HepG2 (cell line): ENCODE data around the gene KCTD6. TPM values are rescaled to one million over a fixed set of nuclear protein-coding genes. Genes with fewer than 3 reads are reported as not detected.
A peak's percentile ranks its signal among the peaks of the same experiment; 100 is the strongest.

ENCODE experiments used
- CREB3 ChIP-seq: sonication (generic); formaldehyde crosslinking; IDR thresholded peaks from 2 replicates; pipeline ENCODE4 v1.5.0; 2020; ENCODE audit warnings: missing genetic modification reagents
- HOXA7 ChIP-seq: sonication (generic); formaldehyde crosslinking; IDR thresholded peaks from 2 replicates; pipeline ENCODE4 v1.8.1; 2022; ENCODE audit warnings: mild to moderate bottlenecking, missing genetic modification reagents, moderate library complexity
- KLF13 ChIP-seq: sonication (generic); formaldehyde crosslinking; IDR thresholded peaks from 2 replicates; pipeline ENCODE4 v1.4.0; 2020; ENCODE audit warnings: mild to moderate bottlenecking, missing genetic modification reagents
- LRRFIP1 ChIP-seq: sonication (generic); formaldehyde crosslinking; conservative IDR thresholded peaks from 2 replicates; pipeline ENCODE4 v1.4.0; 2020; ENCODE audit warnings: missing genetic modification reagents
- MED1 ChIP-seq: sonication (generic); formaldehyde crosslinking; IDR thresholded peaks from 2 replicates; pipeline ENCODE4 v1.4.0; 2020; ENCODE audit warnings: missing genetic modification reagents
- NFE2L2 ChIP-seq: fragments of 150-350 bp; IDR thresholded peaks from 2 replicates; pipeline ENCODE4 v1.6.1; 2014; ENCODE audit warnings: low read length
- NFKBIZ ChIP-seq: IDR thresholded peaks from 2 replicates; pipeline ENCODE4 v1.6.1; 2018; ENCODE audit warnings: missing genetic modification reagents, missing compliant biosample characterization
- NONO ChIP-seq, 2 experiments: fragments of 450-650 bp in 1 of 2; sonication (generic) in 1 of 2; formaldehyde crosslinking in 1 of 2; IDR thresholded peaks in 1 of 2; conservative IDR thresholded peaks in 1 of 2; 2 replicates each; pipeline versions ENCODE4 v1.6.1 to v1.8.0; 2017 to 2022; ENCODE audit warnings: mild to moderate bottlenecking in 1 of 2, missing genetic modification reagents in 1 of 2, moderate library complexity in 1 of 2
- PHF20 ChIP-seq: sonication (generic); formaldehyde crosslinking; IDR thresholded peaks from 2 replicates; pipeline ENCODE4 v1.5.0; 2020; ENCODE audit warnings: mild to moderate bottlenecking, missing genetic modification reagents
- PHF5A ChIP-seq: IDR thresholded peaks from one replicate; pipeline ENCODE4 v1.6.1; 2018; ENCODE audit warnings: low read depth, missing genetic modification reagents; ENCODE audit not compliant: unreplicated experiment
- RFX1 ChIP-seq: fragments of 450-650 bp; IDR thresholded peaks from 2 replicates; pipeline ENCODE4 v1.6.1; 2017
- XRCC5 ChIP-seq: fragments of 200-400 bp; formaldehyde crosslinking; optimal IDR thresholded peaks from 2 replicates; pipeline ENCODE3; 2017; ENCODE audit warnings: mild to moderate bottlenecking, low read length
- ZNF292 ChIP-seq: sonication (generic); formaldehyde crosslinking; IDR thresholded peaks from 2 replicates; pipeline ENCODE4 v1.8.1; 2022; ENCODE audit warnings: mild to moderate bottlenecking, low read depth, missing genetic modification reagents, borderline replicate concordance
- ZNF556 ChIP-seq: sonication (generic); formaldehyde crosslinking; IDR thresholded peaks from 2 replicates; pipeline ENCODE4 v1.4.0; 2020; ENCODE audit warnings: mild to moderate bottlenecking, missing genetic modification reagents, borderline replicate concordance
- ZNF772 ChIP-seq: sonication (generic); formaldehyde crosslinking; IDR thresholded peaks from 2 replicates; pipeline ENCODE4 v1.5.0; 2020; ENCODE audit warnings: mild to moderate bottlenecking, missing genetic modification reagents
- polyA plus RNA-seq, 8 experiments: library from polyadenylated mRNA; depleted of rRNA in 3 of 8; stranded (reverse) in 7 of 8; unstranded in 1 of 8; fragments of >200 nt; fragmentation: Illumina TruSeq in 4 of 8; extraction: Trizol in 4 of 8; gene quantifications; 2 replicates each; pipeline versions ENCODE4 v1.2.1 to v1.2.3, GENCODE V29; 2011 to 2016; ENCODE audit warnings: low read depth in 4 of 8, missing spikeins in 1 of 8, mixed read lengths in 1 of 8; ENCODE audit not compliant: insufficient read depth in 1 of 8
- total RNA-seq, 5 experiments: library from RNA; depleted of rRNA; stranded (reverse); fragments of >200 nt; fragmentation: Illumina TruSeq; extraction: Trizol; gene quantifications; 2 replicates each; pipeline ENCODE4 v1.2.3, GENCODE V29; 2016; ENCODE audit warnings: low read depth in 1 of 5
- TF ChIP-seq, protein P1 (sequence below): sonication (generic); formaldehyde crosslinking; IDR thresholded peaks from 2 replicates; pipeline ENCODE4 v1.5.0; 2020; ENCODE audit warnings: mild to moderate bottlenecking, missing genetic modification reagents, borderline replicate concordance
- TF ChIP-seq, protein P2 (sequence below): sonication (generic); formaldehyde crosslinking; IDR thresholded peaks from 2 replicates; pipeline ENCODE4 v1.5.0; 2020; ENCODE audit warnings: missing genetic modification reagents

Gene KCTD6
- total and polyA plus RNA-seq, 2 of the 13 experiments (the other 11 are each of a cell fraction or from before 2014, with no cell fraction given): 13.4 to 14.2 TPM

- TF ChIP-seq NONO (IDR thresholded peaks at IDR 0.05) (no peak), NONO (CRISPR knock-in tag; conservative IDR thresholded peaks at IDR 0.05) (no peak), CREB3 (CRISPR knock-in tag) (no peak), XRCC5 (peak; percentile 37), LRRFIP1 (CRISPR knock-in tag) (no peak), ZNF772 (no peak), KLF13 (CRISPR knock-in tag) (no peak), PHF20 (CRISPR knock-in tag) (no peak), NFE2L2 (peak; percentile 25; the same call in 1 of the 2 replicates), NFKBIZ (no peak), MED1 (CRISPR knock-in tag) (no peak), RFX1 (no peak), HOXA7 (no peak), ZNF556 (CRISPR knock-in tag) (0 out of 2 replicates have a peak, but pooled peaks have one; percentile 41), PHF5A (CRISPR knock-in tag) (no peak), ZNF292 (CRISPR knock-in tag) (peak; percentile 20; the same call in 1 of the 2 replicates)
- TF ChIP-seq, protein P1, sequence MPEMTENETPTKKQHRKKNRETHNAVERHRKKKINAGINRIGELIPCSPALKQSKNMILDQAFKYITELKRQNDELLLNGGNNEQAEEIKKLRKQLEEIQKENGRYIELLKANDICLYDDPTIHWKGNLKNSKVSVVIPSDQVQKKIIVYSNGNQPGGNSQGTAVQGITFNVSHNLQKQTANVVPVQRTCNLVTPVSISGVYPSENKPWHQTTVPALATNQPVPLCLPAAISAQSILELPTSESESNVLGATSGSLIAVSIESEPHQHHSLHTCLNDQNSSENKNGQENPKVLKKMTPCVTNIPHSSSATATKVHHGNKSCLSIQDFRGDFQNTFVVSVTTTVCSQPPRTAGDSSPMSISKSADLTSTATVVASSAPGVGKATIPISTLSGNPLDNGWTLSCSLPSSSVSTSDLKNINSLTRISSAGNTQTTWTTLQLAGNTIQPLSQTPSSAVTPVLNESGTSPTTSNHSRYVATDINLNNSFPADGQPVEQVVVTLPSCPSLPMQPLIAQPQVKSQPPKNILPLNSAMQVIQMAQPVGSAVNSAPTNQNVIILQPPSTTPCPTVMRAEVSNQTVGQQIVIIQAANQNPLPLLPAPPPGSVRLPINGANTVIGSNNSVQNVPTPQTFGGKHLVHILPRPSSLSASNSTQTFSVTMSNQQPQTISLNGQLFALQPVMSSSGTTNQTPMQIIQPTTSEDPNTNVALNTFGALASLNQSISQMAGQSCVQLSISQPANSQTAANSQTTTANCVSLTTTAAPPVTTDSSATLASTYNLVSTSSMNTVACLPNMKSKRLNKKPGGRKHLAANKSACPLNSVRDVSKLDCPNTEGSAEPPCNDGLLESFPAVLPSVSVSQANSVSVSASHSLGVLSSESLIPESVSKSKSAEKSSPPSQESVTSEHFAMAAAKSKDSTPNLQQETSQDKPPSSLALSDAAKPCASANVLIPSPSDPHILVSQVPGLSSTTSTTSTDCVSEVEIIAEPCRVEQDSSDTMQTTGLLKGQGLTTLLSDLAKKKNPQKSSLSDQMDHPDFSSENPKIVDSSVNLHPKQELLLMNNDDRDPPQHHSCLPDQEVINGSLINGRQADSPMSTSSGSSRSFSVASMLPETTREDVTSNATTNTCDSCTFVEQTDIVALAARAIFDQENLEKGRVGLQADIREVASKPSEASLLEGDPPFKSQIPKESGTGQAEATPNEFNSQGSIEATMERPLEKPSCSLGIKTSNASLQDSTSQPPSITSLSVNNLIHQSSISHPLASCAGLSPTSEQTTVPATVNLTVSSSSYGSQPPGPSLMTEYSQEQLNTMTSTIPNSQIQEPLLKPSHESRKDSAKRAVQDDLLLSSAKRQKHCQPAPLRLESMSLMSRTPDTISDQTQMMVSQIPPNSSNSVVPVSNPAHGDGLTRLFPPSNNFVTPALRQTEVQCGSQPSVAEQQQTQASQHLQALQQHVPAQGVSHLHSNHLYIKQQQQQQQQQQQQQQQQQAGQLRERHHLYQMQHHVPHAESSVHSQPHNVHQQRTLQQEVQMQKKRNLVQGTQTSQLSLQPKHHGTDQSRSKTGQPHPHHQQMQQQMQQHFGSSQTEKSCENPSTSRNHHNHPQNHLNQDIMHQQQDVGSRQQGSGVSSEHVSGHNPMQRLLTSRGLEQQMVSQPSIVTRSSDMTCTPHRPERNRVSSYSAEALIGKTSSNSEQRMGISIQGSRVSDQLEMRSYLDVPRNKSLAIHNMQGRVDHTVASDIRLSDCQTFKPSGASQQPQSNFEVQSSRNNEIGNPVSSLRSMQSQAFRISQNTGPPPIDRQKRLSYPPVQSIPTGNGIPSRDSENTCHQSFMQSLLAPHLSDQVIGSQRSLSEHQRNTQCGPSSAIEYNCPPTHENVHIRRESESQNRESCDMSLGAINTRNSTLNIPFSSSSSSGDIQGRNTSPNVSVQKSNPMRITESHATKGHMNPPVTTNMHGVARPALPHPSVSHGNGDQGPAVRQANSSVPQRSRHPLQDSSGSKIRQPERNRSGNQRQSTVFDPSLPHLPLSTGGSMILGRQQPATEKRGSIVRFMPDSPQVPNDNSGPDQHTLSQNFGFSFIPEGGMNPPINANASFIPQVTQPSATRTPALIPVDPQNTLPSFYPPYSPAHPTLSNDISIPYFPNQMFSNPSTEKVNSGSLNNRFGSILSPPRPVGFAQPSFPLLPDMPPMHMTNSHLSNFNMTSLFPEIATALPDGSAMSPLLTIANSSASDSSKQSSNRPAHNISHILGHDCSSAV (CRISPR knock-in tag): no peak
- TF ChIP-seq, protein P2, sequence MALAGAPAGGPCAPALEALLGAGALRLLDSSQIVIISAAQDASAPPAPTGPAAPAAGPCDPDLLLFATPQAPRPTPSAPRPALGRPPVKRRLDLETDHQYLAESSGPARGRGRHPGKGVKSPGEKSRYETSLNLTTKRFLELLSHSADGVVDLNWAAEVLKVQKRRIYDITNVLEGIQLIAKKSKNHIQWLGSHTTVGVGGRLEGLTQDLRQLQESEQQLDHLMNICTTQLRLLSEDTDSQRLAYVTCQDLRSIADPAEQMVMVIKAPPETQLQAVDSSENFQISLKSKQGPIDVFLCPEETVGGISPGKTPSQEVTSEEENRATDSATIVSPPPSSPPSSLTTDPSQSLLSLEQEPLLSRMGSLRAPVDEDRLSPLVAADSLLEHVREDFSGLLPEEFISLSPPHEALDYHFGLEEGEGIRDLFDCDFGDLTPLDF (CRISPR knock-in tag): no peak
Observed at GRCh38 chr3:58487140-58487886, 4.6 kb upstream of the KCTD6 start (continued).
